ENCODE measurements around the gene KBTBD4.

- TF ChIP-seq CTCF (IDR thresholded peaks at IDR 0.05) (no peak), POLR2A (IDR thresholded peaks at IDR 0.05) (no peak)
Observed at GRCh38 chr11:47531666-47532065, 47.1 kb downstream of the KBTBD4 start.

Data from heart left ventricle (tissue), 13 donors.